ENCODE results near the gene MPND.

MPND gene, protein sequence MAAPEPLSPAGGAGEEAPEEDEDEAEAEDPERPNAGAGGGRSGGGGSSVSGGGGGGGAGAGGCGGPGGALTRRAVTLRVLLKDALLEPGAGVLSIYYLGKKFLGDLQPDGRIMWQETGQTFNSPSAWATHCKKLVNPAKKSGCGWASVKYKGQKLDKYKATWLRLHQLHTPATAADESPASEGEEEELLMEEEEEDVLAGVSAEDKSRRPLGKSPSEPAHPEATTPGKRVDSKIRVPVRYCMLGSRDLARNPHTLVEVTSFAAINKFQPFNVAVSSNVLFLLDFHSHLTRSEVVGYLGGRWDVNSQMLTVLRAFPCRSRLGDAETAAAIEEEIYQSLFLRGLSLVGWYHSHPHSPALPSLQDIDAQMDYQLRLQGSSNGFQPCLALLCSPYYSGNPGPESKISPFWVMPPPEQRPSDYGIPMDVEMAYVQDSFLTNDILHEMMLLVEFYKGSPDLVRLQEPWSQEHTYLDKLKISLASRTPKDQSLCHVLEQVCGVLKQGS

DNA sequence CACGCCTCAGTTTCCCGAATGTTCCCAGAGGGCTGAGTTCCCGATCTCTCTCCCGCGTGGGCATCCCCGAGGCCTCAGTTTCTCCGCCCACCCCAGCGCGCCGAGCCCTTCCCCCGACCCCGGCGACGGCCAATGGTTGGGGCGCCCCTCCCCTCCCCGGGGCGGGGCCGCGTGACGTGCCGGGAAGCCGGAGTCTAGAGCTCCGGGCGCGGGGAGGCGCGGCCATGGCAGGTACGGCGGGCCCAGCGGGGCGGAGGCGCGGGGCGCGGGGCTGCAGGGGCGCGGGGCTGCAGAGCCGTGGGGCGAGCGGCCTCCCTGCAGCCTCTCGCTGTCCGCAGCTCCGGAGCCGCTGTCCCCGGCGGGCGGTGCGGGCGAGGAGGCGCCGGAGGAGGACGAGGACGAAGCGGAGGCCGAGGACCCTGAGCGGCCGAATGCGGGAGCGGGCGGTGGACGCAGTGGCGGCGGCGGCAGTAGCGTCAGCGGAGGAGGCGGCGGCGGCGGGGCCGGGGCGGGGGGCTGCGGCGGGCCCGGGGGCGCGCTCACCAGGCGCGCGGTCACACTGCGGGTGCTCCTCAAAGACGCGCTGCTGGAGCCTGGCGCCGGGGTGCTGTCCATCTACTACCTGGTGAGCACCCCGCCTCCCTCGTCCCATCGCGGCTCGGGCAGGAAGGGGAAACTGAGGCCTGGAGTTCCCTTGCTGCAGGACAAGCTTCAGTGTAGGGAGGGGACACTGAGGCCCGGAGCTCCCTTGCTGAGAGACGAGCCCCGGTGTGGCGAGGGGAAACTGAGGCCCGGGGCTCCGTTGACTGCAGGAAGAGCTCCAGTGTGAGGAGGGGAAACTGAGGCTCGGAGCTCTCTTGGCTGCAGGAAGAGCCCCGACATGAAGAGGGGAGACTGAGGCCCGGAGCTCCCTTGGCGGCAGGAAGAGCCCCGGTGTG lies at the start of gene MPND:
Gene MPND (plus strand): TSS at position 193 of the 938 bp plus-strand sequence. CDS start 32 bp downstream, at position 225.
- peak; percentile 85 for DNase-seq
- H3K27ac Mint-ChIP-seq: peak within 1 kb of the TSS; percentile 95
- ATAC-seq (replicated peaks): peak; percentile 77 to 81
- H3K36me3 Mint-ChIP-seq: peaks cover 20 to 25% of the 10 kb centered on the region in 2 donors
- peak within 1 kb of the TSS; percentile 94 to 98 for H3K4me3 Mint-ChIP-seq
- peaks cover 18 to 42% of the 10 kb centered on the region in 2 donors for H3K4me1 Mint-ChIP-seq
- no peaks in the 10 kb centered on the region for H3K27me3 Mint-ChIP-seq
- H3K9me3 Mint-ChIP-seq: no peaks in the 10 kb centered on the region

DNA sequence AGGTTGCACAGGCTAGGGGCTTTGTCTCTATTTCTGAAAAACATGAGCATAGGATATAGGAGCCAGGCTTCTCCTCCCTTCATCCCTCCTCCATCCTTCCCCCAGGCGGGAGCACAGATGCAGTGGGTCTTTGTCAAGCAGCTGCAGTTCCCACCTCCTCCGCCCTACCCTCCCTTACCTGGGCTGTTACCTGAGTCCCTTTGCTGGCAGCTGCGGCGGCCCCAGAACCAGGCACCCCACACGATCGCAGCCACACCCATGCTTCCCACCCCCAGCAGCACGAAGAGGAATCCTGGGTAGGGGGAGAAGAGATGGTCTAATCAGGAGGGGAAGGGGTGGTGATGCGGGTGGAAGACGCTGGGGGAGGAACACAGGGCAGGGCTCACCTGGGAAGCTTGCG lies 49.0 kb upstream of the MPND start:
- Mint-ChIP-seq H3K27ac (no peak overlapping the region), H3K4me3 (no peak overlapping the region), H3K27me3 (peaks cover 0 to 3% of the 10 kb centered on the region in 2 donors), H3K36me3 (no peaks in the 10 kb centered on the region), H3K4me1 (peaks cover 3 to 5% of the 10 kb centered on the region in 2 donors), H3K9me3 (no peaks in the 10 kb centered on the region)
- DNase-seq (no peak), ATAC-seq (replicated peaks) (no peak)

GRCh38 chr19:4295972-4296771 lies 47.2 kb upstream of the MPND start:
- H3K4me1 Mint-ChIP-seq: peaks cover 3 to 5% of the 10 kb centered on the region in 2 donors
- no peaks in the 10 kb centered on the region for H3K9me3 Mint-ChIP-seq
- no peak for DNase-seq
- peak; percentile 23 to 44 for ATAC-seq (replicated peaks)
- no peak overlapping the region for H3K27ac Mint-ChIP-seq
- H3K4me3 Mint-ChIP-seq: no peak overlapping the region
- peaks cover 6 to 7% of the 10 kb centered on the region in 2 donors for H3K27me3 Mint-ChIP-seq
- H3K36me3 Mint-ChIP-seq: no peaks in the 10 kb centered on the region

- H3K9me3 Mint-ChIP-seq: no peaks in the 10 kb centered on the region
- H3K4me3 Mint-ChIP-seq: no peak overlapping the region
- no peak overlapping the region for H3K27ac Mint-ChIP-seq
- ATAC-seq (replicated peaks) (no peak), DNase-seq (no peak)
- peaks cover 7 to 12% of the 10 kb centered on the region in 2 donors for H3K4me1 Mint-ChIP-seq
- H3K36me3 Mint-ChIP-seq: no peaks in the 10 kb centered on the region
- peaks cover 16% of the 10 kb centered on the region in 2 donors for H3K27me3 Mint-ChIP-seq
These were observed 45.2 kb upstream of the MPND start for GRCh38 chr19:4297901-4298809.

- Mint-ChIP-seq H3K27me3 (peaks cover 16 to 20% of the 10 kb centered on the region in 2 donors), H3K36me3 (no peaks in the 10 kb centered on the region), H3K9me3 (no peaks in the 10 kb centered on the region), H3K4me1 (peaks cover 7 to 12% of the 10 kb centered on the region in 2 donors), H3K4me3 (no peak overlapping the region), H3K27ac (no peak overlapping the region)
- ATAC-seq (replicated peaks): no peak
- no peak for DNase-seq
These were observed 44.4 kb upstream of the MPND start for GRCh38 chr19:4298810-4299550.

DNA sequence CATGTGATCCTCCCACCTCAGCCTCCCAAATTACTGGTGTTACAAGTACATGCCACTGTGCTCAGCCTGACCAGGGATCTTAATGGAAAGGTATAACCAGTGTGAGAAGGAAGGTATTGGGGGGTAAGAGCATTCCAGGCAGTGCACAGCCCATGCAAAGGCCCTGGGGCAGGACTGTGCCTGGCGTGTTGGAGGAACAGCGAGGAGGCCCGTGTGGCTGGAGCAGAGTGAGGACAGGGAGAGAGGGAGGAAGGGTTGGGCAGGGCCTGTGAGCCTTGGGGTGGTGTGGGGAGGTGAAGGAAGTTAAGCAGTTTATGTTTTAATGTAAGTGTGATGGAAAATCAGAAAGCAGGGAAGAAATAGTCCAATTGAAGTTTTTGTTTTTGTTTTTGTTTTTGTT lies 42.8 kb upstream of the MPND start:
- Mint-ChIP-seq H3K36me3 (no peaks in the 10 kb centered on the region), H3K27ac (no peak overlapping the region), H3K4me3 (no peak overlapping the region), H3K4me1 (peaks cover 7 to 16% of the 10 kb centered on the region in 2 donors), H3K9me3 (no peaks in the 10 kb centered on the region), H3K27me3 (peaks cover 22 to 25% of the 10 kb centered on the region in 2 donors)
- no peak for DNase-seq
- ATAC-seq (replicated peaks): no peak

DNA sequence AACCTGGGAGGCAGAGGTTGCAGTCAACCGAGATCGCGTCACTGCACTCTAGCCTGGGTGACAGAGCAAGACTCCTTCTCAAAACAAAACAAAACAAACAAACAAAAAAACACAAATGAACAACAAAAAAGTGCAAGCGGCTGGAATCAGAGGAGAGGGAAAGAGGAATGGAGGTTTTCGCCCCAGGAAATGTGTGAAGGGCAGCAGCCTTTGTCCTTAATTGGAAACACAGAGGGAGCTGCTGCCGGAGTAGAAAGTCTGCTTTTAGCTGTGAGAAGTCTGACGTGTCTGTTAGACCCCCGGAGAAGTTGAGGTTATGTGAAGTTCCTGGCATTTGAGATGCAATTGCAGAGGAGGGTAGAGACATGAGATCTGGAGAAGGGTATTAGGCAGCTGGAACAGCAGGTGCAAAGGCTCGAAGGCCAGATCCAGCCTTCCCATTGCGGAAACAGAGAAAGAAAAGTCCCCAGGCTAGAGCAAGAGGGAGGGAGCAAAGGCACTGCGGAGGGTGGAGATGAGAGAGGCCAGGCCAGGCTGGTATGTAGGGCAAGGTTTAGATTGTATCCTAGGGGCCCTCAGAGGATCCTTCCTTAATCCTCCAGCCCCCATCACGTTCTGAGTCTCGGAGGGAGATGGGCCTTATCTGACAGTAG lies 41.6 kb upstream of the MPND start:
- H3K36me3 Mint-ChIP-seq: peaks cover 1 to 2% of the 10 kb centered on the region in 2 donors
- H3K27ac Mint-ChIP-seq: no peak overlapping the region
- H3K4me3 Mint-ChIP-seq: no peak overlapping the region
- no peak for ATAC-seq (replicated peaks)
- peaks cover 5 to 11% of the 10 kb centered on the region in 2 donors for H3K4me1 Mint-ChIP-seq
- no peak for DNase-seq
- H3K27me3 Mint-ChIP-seq: peaks cover 24 to 26% of the 10 kb centered on the region in 2 donors
- no peaks in the 10 kb centered on the region for H3K9me3 Mint-ChIP-seq

DNA sequence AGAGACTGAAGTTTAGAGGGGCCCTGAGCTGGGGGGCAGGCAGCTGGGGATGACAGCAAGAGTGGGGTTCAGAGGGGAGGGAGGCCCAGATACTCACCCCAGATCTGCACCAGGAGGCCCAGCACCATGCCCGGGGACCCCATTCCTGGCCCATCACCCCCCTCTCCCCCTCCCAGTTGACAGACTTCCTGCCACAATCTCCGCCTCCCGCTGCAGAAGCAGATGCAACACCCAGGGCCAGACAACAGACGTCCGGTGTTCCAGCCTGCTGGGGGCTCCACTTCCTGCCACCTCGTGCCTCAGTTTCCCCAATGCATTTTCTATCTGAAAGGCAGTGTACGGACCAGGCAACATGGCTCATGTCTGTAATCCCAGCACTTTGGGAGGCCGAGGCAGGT lies 41.1 kb upstream of the MPND start, which contains the start of gene TMIGD2:
Gene TMIGD2 (minus strand): TSS at position 147 of the 398 bp plus-strand sequence. CDS start 4 bp downstream, at position 143.
- H3K4me1 Mint-ChIP-seq: peaks cover 5 to 11% of the 10 kb centered on the region in 2 donors
- ATAC-seq (replicated peaks) (no peak), DNase-seq (no peak)
- H3K36me3 Mint-ChIP-seq: peaks cover 1 to 4% of the 10 kb centered on the region in 2 donors
- H3K4me3 Mint-ChIP-seq: no peak within 1 kb of the TSS
- H3K27me3 Mint-ChIP-seq: peaks cover 28 to 29% of the 10 kb centered on the region in 2 donors
- no peak within 1 kb of the TSS for H3K27ac Mint-ChIP-seq
- H3K9me3 Mint-ChIP-seq: no peaks in the 10 kb centered on the region

- ATAC-seq (replicated peaks) (no peak), DNase-seq (no peak)
- Mint-ChIP-seq H3K4me1 (peaks cover 5 to 11% of the 10 kb centered on the region in 2 donors), H3K27me3 (peaks cover 28 to 29% of the 10 kb centered on the region in 2 donors), H3K36me3 (peaks cover 1 to 4% of the 10 kb centered on the region in 2 donors), H3K27ac (no peak overlapping the region), H3K9me3 (no peaks in the 10 kb centered on the region), H3K4me3 (peak overlapping the region; percentile 21 to 67)
These were observed 39.4 kb upstream of the MPND start for GRCh38 chr19:4303819-4304537.

DNA sequence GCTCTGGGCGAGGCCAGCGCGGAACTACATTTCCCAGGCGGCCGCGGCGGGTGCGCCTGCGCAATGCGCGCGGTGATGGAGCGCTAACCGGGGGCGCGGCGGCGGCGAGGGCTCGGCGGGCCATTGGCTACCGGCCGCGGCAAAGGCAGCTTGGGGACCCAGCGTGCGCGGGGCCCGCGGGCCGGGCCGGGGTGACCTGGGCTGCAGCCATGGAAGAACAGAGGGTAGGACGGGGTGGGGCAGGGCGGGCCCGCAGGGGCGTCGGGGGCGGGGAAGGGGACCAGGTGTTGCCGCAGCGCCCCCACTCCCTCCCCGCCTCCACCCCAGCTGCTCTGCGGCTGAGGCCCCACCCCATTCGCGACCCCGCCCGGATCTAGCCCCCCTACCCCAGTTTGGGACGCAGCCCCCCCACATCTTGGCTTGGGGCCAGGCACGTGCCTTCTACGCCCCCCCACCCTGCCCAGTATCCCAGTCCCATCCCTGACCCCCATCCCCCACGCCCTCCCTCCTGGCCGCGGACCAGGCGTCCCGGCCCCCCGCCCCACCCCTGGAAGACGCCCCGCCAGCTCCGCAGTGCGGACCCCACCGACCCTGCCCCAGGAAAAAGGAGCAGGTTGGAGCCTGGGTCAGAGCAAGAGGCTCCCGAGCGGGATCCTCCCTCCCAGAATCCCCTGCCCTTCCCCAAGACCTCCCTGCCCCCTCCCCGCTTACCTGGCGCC lies 38.7 kb upstream of the MPND start, which contains the start of gene FSD1:
Gene FSD1 (plus strand): TSS at position 61 of the 719 bp plus-strand sequence. CDS start 149 bp downstream, at position 210.
- peak within 1 kb of the TSS; percentile 72 to 82 for H3K4me3 Mint-ChIP-seq
- ATAC-seq (replicated peaks) (peak; percentile 98 to 99), DNase-seq (peak; percentile 71)
- H3K27ac Mint-ChIP-seq: peak within 1 kb of the TSS; percentile 69
- H3K27me3 Mint-ChIP-seq: peaks cover 28 to 29% of the 10 kb centered on the region in 2 donors
- H3K36me3 Mint-ChIP-seq: peaks cover 1 to 4% of the 10 kb centered on the region in 2 donors
- peaks cover 5 to 11% of the 10 kb centered on the region in 2 donors for H3K4me1 Mint-ChIP-seq
- H3K9me3 Mint-ChIP-seq: no peaks in the 10 kb centered on the region

DNA sequence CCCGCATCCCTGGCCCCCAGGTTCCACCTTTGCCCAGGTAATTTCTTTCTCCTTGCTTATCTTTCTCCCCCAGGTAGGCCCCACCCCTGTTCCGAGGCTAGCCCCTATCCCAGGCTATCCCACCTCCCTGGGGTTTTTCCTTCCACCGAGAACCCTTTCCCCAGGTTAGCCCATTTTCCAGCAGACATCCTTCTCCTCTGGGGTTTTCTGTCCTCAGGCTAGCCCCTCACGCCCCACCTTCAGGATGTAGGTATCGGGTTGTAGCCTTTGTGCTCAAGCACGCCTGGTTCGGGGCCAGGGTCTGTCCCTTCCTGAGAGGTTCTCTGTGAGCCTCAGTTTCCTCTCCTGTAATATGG lies 38.1 kb upstream of the MPND start:
- no peaks in the 10 kb centered on the region for H3K9me3 Mint-ChIP-seq
- peaks cover 28 to 29% of the 10 kb centered on the region in 2 donors for H3K27me3 Mint-ChIP-seq
- peak overlapping the region; percentile 72 to 82 for H3K4me3 Mint-ChIP-seq
- DNase-seq (no peak), ATAC-seq (replicated peaks) (no peak)
- peaks cover 1 to 4% of the 10 kb centered on the region in 2 donors for H3K36me3 Mint-ChIP-seq
- peaks cover 5 to 11% of the 10 kb centered on the region in 2 donors for H3K4me1 Mint-ChIP-seq
- peak overlapping the region; percentile 69 for H3K27ac Mint-ChIP-seq
